ENCODE results near the gene C11orf16.
"Not testable (repeated sequence)": the region's sequence is repeated elsewhere in the genome, so short reads cannot be mapped to it uniquely, and the experiment has no call there.

C11orf16 gene

GRCh38 chr11:8935789-8936188 is 3.0 kb upstream of the C11orf16 start:
- not testable (repeated sequence) for DNase-seq

GRCh38 chr11:8934742-8935488 is 2.2 kb upstream of the C11orf16 start:
- DNase-seq, result no peak

- DNase-seq, result no peak
Measured at GRCh38 chr11:8933931-8934330, 1.2 kb upstream of the C11orf16 start.

- no peak for DNase-seq
Measured at GRCh38 chr11:8930456-8931175, 2.1 kb downstream of the C11orf16 start.

- no peak for DNase-seq
Measured at GRCh38 chr11:8928981-8929615, 3.6 kb downstream of the C11orf16 start.

- no peak for DNase-seq
Measured at GRCh38 chr11:8928205-8928604, 4.5 kb downstream of the C11orf16 start.

GRCh38 chr11:8927233-8927632 is 5.5 kb downstream of the C11orf16 start:
- DNase-seq, result no peak

GRCh38 chr11:8926236-8926635 is 6.5 kb downstream of the C11orf16 start:
- no peak for DNase-seq

- no peak for DNase-seq
Measured at GRCh38 chr11:8925711-8926110, 7.0 kb downstream of the C11orf16 start.

- DNase-seq, result no peak
Measured at GRCh38 chr11:8922691-8923090, 10.1 kb downstream of the C11orf16 start.

GRCh38 chr11:8917157-8917825 is 15.5 kb downstream of the C11orf16 start:
- no peak for DNase-seq

- no peak for DNase-seq
Measured at GRCh38 chr11:8914661-8915018, 18.1 kb downstream of the C11orf16 start.

GRCh38 chr11:8913961-8914660 is 18.6 kb downstream of the C11orf16 start:
- DNase-seq, result peak; percentile 46 to 53

GRCh38 chr11:8911029-8911823 is 21.5 kb downstream of the C11orf16 start, which contains the start of gene AKIP1:
AKIP1 (plus strand) TSS chr11:8911189; CDS start chr11:8911450, 261 bp downstream.
- peak; percentile 84 for DNase-seq

- DNase-seq, result peak in 1 of 2 donors; percentile 13
Measured at GRCh38 chr11:8910649-8911026, 22.1 kb downstream of the C11orf16 start.

GRCh38 chr11:8908099-8908498 is 24.6 kb downstream of the C11orf16 start:
- no peak for DNase-seq

- no peak for DNase-seq
Measured at GRCh38 chr11:8907116-8907515, 25.6 kb downstream of the C11orf16 start.

GRCh38 chr11:8905528-8906165 is 27.1 kb downstream of the C11orf16 start:
- DNase-seq, result no peak

GRCh38 chr11:8899119-8899753 is 33.5 kb downstream of the C11orf16 start:
- DNase-seq, result no peak

GRCh38 chr11:8891185-8891584 is 41.6 kb downstream of the C11orf16 start:
- not testable (repeated sequence) for DNase-seq

GRCh38 chr11:8886322-8886721 is 46.4 kb downstream of the C11orf16 start:
- no peak for DNase-seq
